Smooth muscle cell (in vitro differentiated cells): ENCODE data around the gene AGBL4. TPM values are rescaled to one million over a fixed set of nuclear protein-coding genes. Genes with fewer than 3 reads are reported as not detected.

Experiments used
- polyA plus RNA-seq: library from polyadenylated mRNA; unstranded; fragments of >200 nt; fragmentation: Nextera tagmentation; extraction: Ambion mirVana; gene quantifications from 2 replicates; pipeline ENCODE4 v1.2.1, GENCODE V29; 2016
- small RNA-seq: library from RNA; depleted of rRNA; stranded (forward); fragments of <200 nt; gene quantifications from one replicate; pipeline ENCODE3, GENCODE V24; 2014
- total RNA-seq: library from RNA; depleted of rRNA; stranded (reverse); fragments of >200 nt; gene quantifications from 2 replicates; pipeline ENCODE4 v1.2.3, GENCODE V29; 2014

Gene AGBL4
- total and polyA plus RNA-seq, 2 experiments from 2014 or later, result 0.29 TPM; not detected in 1

Small RNA genes within 50 kb of the gene (small RNA-seq; reads per million reads assigned to genes)
- not detected for gene AL390023.1

Other genes starting within 250 kb of the AGBL4 start
- gene ELAVL4, start 85.0 kb upstream of the AGBL4 start, total RNA-seq, result not detected in 2 replicates
- gene ELAVL4, start 85.0 kb upstream of the AGBL4 start, polyA plus RNA-seq, result not detected in 2 replicates